NB4 (cell line): ENCODE measurements around the gene RNF169.
"Not testable (repeated sequence)": the region's sequence is repeated elsewhere in the genome, so short reads cannot be mapped to it uniquely, and the experiment has no call there.

Experiments used
- CTCF ChIP-seq: IDR thresholded peaks from one replicate; pipeline ENCODE4 v1.5.1; 2012; ENCODE audit warnings: low read depth, low read length
- MAX ChIP-seq: IDR thresholded peaks from 2 replicates; pipeline ENCODE4 v1.6.1; 2011; ENCODE audit warnings: low read depth, low read length
- MYC ChIP-seq: IDR thresholded peaks from 2 replicates; pipeline ENCODE4 v1.6.1; 2011; ENCODE audit warnings: low read depth, low read length
- POLR2A ChIP-seq: IDR thresholded peaks from 2 replicates; pipeline ENCODE4 v1.6.1; 2011; ENCODE audit warnings: mild to moderate bottlenecking; ENCODE audit not compliant: insufficient read length; ENCODE audit errors: extremely low read depth

- TF ChIP-seq CTCF, POLR2A, MAX, MYC: not testable (repeated sequence)
These were observed 76.9 kb downstream of the RNF169 start for GRCh38 chr11:74825596-74825995.
